ENCODE data around the gene GPR89B.
"Not testable (repeated sequence)": the region's sequence is repeated elsewhere in the genome, so short reads cannot be mapped to it uniquely, and the experiment has no call there.

The GPR89B gene

DNA sequence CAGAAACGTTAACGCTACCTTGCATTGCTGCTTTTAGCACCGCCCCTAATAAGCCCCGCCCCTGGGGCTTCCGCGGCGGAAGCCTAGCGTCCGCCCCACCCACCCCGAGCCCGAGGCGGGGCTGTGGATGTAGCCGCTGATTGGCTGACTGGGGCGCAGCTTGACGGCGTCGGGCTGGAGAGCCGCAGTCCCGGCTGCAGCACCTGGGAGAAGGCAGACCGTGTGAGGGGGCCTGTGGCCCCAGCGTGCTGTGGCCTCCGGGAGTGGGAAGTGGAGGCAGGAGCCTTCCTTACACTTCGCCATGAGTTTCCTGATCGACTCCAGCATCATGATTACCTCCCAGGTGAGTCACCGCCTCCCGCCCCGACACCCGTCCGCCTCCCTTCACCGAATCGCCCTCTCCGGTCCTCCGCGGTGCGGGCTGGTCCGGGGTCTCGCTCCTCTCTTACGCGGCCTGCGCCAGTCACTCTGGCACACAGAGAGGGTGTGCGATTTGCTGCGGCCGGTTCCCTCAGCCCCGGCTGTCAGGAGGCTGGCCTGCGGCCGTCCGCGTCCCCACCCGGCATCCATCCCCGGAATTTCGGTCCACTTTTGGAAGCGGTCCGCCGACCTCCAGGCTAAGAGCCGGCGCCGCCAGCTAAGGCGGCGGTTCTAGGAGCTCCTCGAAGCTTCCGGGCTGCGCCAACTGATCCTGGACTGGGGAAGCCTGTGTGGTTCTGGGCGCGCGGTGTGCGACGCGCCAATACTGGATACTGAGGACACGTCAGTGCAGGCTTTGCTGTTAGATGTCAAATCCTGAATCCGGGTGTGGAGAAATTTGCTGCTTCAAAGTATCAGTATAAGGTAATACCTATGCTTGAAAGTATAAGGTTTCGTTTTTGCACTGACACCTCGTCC, at the start of gene GPR89B:
Gene GPR89B (plus strand): TSS at position 185 of the 897 bp plus-strand sequence. CDS start 117 bp downstream, at position 302.
- peak; percentile 93 for DNase-seq (ENCODE audit: low spot score)

DNA sequence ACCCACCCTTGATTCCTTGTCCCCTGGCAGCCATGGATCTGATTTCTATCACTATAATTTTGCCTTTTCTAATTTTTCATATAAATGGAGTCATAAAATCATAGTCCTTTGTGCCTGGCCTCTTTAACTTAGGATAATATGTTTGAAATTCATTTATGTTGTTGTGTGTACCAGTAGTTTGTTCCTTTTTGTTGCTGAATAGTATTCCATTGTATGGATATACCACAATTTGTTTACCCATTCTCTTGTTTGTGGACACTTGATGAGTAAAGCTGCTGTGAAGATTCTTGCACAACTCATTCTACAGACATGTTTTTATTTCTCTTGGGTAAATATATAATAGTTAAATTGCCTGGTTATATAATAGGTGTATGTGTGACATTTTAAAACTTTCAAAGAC, 48.3 kb upstream of the GPR89B start:
- DNase-seq (ENCODE audit: low spot score) = no peak

DNA sequence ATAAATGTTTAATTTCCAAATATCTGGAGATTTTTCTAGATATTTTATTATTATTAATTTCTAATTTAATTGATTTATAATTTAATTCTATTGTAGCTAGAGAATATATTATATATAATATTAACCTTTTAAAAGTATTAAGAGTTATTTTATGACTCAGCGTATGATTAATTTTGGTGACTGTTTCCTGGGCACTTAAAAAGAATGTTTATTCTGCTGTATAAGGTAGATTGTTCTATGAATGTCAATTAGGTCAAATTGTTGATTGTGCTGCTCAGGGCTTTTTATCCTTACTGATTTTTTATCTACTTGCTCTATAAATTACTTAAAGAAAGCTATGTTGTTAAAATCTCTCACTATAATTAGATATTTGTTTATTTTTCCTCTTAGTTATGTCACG, 45.7 kb upstream of the GPR89B start:
- no peak for DNase-seq (ENCODE audit: low spot score)

DNA sequence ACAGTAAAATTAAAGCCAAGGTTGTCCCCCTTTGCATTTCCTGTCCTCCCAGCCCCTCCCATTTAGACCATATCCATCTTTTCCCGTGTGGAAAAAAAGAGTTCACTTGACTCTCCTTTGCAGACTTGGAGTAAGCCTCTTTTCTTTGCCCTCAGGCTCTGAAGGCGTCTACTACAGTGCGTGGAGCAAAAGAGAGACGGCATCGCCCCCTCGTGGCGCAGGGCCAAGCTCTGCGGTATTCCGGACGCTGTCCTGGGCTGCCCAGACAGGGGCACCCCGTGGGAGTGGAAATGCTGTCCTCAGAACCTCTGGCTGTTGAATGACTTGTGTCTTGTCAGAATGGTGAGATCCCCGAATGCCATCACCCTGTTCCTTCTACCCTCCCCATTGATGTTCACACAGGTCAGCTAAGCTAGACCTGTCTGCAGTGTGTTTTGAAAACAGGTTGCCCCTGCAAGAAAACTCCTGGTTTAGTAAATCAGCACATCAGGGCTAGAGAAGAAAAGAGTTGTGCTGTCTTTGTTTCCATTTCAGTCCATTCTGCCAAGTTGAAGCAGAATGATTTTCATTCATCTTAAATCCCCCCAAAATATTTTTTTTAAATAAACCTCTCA, 37.9 kb upstream of the GPR89B start:
- peak; percentile 48 for DNase-seq (ENCODE audit: low spot score)

DNA sequence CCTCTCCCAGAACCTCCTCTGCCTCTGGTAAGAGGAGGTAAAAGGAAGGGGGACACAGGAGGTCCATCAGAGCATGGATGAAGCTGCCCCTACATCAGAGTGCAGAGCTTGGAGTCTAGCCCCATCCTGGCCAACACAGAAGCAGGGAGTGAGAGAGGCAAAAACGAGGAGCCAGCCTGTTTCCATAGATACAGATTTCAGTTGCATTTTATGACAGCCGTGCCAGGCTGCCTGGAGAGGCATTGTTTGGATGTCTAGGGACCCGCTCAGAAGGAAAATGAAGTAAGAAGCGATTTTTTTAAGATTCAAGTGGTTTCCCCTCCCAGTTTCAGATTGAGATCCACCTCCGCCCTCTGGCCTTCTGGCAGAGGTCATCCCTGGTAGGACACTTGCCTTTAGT, 37.1 kb upstream of the GPR89B start:
- no peak for DNase-seq (ENCODE audit: low spot score)

DNA sequence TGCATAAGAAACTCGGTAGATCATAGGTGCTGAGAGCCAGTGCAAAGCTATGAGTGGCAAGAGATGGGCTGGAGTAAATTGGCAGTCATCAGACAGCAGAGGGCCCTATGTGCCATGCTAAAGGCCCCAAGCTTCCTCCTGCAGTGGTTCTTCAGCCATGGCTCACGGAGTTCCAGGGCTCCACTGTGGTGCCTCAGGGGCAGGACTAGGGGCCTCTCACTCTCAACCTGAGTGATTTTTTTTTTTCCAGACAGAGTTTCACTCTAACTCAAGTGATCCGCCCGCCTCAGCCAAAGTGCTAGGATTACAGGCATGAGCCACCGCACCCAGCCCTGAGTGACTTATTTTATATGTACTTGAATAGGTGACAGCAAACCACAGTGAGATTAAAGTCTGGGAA, 36.0 kb upstream of the GPR89B start:
- no peak for DNase-seq (ENCODE audit: low spot score)

DNA sequence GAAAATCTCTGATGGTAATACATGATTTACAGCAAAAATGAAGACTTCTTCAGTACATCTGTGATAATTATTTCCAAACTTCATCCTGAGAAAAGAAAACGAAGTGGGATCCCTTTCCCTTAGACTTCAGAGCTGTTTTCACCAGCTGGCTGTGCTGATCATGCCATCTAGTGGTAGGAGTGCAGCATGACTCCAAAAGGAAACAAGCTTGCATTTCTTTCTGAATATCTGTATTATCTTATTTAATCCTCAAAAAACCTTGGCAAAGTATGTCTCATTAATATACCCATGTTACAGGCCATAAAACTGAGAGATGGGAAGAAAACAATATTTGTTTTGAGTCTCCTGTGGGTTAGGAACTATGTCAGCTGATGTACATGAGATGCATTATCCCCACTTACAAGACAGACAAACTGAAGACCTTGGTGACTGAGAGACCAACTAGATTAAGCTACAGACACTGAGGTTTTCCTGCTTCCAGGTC, 35.4 kb upstream of the GPR89B start:
- peak; percentile 56 for DNase-seq (ENCODE audit: low spot score)

DNA sequence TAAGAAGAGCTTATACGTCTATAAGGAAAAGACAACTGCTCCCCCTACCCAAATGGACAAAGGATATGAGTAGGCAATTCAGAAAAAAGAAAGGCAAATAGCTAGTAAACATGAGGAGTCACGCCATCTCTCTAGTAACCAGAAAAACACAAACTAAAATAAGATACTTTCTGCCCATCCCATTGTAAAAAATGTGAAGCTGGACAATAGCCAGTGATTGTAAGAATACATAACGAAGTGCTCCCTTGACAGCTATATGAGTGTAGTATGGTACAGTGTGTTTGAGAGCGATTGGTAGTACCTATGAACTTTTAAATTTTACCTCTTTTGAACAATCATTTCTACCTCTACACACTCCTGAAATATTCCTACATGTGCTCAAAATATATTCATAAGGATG, 33.1 kb upstream of the GPR89B start:
- no peak for DNase-seq (ENCODE audit: low spot score)

DNA sequence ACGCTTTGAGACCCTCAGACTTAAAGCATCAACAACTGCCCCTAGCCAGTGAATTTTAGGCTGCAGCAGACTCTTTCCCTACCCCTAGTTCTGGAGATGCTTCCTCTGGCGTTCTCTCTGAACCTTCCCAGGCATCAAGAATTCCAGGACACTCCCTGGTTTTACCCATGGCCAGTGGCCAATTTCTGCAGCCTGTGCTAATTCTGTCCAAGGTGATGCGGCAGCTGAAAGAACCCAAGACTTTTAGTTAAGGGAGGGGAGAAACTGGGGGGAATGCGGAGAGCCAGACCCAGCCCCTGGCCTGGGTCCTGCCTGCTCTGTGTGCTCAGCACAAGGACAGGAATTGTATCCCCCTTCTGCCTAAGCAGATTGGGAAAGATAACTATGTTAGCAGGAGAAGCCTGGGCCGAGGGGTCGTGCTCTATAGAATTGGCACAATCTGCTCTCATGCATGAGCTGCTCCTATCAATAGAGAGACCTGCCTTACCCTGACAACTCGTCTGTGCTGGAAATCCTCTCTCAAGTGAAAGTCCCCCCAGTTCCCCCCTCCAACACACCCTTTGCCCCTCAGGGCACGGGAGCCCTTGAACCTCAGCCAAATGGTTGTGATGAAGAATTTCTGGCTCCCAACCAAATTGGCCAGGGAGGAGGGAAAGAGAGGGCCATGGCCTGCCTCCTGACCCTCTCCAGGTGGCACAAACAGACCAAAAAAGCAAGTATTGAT, 31.0 kb upstream of the GPR89B start:
- no peak for DNase-seq (ENCODE audit: low spot score)

DNA sequence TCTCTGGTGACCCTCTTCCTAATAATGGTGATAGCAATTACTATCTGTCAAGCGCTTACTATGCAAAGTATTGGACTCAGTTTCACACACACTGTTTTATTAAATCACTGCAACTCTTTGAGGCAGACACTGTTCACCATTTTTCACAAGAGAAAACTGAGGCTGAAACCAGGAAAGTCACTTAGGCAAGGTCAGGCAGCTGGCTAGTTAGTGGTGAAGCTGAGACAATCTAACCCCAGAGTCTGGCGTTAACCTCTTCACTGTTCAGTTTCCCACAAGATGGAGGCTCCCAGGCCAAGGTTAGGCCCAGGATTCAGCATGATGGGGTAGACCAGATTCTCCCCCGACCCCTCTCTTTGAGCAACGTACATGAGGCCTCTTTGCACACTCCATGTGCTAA, 30.4 kb upstream of the GPR89B start:
- DNase-seq (ENCODE audit: low spot score) = no peak

DNA sequence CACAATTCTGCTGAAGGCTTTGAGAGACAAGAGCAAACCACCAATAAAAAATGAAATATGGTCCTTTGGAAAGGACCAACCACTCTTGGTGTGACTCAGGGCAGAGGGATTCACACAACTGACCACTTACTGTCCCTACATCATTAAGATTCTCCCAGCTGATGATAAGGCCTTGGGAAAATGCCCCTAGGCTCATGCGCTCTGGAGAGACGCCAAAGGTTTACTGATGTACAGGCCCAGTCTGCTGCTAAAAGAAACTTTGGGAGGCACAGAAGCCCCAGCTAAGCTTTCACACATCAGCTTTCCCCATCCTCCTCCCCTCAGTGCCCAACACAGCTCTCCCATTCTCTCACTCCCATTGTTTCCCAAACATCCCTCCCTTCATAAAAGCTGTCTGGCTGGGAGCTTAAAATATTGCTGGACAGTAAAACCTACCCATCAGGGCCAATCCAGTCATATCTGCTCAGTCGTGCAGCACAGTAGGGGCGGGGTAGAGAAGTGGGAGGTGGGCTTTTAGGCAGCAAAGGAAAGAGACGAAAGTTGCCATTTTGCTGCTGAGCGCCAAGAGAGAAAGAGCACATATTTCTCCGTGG, 25.9 kb upstream of the GPR89B start, which contains the start of gene GJA8:
Gene GJA8 (plus strand): TSS at position 543 of the 593 bp plus-strand sequence. CDS start 5,161 bp downstream, outside the sequence.
- no peak for DNase-seq (ENCODE audit: low spot score)

DNA sequence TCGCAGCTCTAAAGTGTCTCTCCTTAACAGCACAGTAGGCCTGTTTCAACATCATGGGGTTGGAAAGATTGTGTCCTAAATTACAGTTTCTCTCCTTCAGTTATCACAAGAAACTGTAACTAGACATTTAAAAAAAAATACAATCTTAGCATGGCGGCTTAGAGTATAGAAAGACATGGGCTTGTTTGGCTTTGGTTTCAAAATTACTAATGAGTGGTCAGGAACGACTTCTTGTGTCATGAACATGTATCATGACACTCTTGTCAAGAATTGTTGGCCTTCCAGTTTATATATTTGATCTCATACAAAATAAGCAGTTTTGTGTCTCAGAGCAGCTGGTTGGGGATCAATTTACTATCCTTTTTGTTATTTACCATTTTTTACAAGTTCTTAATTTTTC, 23.5 kb upstream of the GPR89B start:
- DNase-seq (ENCODE audit: low spot score) = no peak

DNA sequence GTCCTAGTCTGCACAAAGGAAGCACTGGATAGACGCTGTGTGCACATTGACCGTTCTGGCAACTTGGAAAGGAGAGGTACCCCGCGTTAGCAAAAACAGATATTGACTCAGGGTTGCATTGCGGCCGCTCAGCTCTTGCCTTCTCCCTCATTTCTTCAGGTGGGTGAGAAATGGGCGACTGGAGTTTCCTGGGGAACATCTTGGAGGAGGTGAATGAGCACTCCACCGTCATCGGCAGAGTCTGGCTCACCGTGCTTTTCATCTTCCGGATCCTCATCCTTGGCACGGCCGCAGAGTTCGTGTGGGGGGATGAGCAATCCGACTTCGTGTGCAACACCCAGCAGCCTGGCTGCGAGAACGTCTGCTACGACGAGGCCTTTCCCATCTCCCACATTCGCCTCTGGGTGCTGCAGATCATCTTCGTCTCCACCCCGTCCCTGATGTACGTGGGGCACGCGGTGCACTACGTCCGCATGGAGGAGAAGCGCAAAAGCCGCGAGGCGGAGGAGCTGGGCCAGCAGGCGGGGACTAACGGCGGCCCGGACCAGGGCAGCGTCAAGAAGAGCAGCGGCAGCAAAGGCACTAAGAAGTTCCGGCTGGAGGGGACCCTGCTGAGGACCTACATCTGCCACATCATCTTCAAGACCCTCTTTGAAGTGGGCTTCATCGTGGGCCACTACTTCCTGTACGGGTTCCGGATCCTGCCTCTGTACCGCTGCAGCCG, 20.3 kb upstream of the GPR89B start:
- no peak for DNase-seq (ENCODE audit: low spot score)

DNA sequence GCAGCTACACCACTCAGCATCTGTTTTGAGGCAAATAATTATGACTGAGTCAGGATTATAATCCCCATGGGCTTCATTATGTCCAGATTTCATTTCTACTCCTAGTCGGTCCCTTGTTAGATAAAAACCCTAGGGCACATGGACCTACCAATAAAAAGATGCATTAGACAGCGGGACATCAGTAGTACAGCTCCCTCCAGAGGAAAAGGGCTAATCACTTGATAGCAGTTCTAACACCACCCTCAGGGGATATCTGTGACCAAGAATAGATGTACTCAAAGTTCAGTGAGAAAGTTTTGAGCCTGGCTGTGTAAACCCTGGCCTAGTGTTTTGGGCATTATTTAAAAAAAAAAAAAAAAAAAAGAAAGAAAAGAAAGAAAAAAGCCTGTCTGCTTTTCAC, 15.7 kb upstream of the GPR89B start:
- no peak for DNase-seq (ENCODE audit: low spot score)

DNA sequence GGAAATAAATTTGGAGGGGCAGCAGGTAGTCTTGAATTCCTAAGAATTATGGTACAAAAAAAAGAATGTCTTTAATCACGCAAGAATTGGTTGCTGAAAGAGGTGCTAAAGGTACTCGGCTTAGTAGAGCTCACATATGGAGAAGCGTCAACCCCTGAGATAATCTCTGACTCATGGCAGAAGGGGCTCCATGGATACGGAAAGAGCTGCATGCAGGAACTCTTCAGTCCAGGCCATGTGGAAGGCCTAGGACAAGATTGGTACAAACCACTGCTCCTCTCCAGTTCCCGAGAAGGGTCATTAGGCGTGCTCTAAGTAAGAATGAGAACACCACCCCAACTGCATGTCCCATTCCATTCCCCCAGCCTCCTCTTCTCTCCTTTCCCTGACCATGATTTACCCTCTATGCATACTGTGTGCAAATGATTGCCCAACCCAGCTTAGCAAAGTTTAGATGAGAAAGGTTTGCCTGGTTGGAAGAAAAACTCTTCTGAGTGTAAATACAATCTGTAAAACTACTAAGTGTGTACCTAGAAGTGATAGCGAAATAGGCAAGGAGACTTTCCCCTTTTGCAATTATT, 14.8 kb upstream of the GPR89B start:
- no peak for DNase-seq (ENCODE audit: low spot score)

DNA sequence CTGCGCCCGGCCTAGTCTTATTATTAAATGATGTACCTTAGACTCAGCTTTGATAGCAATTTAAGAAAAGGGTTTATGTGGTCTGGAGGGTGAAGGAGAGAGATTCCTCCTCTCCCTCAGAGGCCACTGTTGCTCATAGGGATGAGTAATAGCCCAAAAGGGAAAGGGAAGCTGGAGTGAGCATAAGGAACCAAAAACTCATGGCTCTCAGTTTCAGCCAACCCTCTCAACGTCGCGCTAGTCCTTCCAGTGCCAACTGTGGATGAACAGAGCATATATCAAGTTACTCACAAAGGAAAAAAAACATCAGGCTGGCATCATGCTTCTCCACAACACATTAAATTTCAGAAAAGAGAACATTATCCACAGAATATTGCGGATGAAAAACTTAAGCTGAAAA, 8.3 kb upstream of the GPR89B start:
- DNase-seq (ENCODE audit: low spot score) = no peak

DNA sequence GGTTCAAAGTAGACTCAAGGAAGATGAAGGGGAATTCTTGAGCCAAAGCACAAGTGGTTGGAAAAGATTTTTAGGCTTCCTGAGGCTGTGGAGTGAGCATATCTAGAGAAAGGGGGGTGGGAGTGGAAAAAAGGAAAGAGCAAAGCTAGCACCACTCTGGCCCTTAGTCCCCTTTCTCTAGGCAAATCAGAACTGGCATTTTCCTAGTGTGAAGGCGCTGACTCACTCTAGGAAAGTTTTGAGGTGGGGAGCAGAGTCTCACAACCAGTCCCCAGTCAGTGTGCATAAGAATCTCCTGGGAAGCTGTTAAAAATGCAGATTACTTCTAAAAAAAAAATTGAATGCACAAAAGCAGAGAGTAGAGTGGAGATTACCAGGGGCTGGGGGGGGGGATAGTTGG, 3.4 kb upstream of the GPR89B start:
- DNase-seq (ENCODE audit: low spot score) = no peak

DNA sequence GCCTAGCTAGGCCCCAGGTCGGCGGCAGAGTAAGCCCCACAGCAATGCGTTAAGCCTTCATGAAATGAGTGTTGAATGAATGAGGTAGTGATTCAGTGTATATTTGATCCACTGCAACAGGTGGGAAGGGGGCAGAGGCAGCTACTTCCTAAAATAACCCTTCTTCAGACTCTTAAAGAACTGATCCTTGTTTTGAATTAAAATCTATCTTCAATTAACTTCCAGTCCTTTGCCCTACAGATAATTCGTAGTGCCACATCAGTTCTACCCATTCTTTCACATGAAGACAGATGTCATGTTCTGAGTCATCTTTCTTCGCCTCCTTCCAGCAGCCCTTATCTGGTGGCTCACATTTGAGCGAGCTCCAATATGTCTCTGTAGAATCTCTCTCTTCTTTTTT, 1.0 kb upstream of the GPR89B start:
- not testable (repeated sequence) for DNase-seq (ENCODE audit: low spot score)

DNA sequence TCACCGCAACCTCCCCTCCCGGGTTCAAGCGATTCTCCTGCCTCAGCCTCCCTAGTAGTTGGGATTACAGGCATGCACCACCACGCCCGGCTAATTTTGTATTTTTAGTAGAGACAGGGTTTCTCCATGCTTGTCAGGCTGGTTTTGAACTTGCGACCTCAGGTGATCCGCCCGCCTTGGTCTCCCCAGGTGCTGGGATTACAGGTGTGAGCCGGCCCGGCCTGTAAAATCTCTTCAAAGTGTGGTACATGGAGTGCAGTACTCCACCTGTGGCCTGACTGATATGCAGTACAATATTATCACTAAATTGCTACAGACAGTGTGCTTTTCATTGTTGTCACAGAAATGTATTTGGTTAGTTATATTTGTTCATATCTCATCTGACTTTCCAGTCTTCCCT, 531 bp upstream of the GPR89B start:
- DNase-seq (ENCODE audit: low spot score) = not testable (repeated sequence)

DNA sequence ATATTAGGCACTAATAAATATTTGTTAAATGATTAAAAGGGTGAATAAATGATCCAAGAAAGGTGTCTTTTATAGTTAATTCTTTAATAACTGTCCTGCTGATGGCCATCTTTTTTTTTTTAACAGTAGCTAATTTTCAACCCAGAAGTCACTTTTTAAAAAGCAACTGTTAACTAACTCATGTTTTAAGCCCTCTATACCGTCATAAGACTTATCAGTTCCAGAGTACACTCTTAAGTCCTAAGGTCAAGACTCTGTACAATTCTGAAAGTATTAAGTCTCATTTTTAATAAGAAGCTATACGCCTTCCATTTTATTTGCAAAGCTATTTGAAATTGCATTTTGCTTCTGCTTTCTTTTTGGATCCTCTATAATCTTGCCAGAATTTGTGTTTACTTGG, 2.9 kb downstream of the GPR89B start:
- not testable (repeated sequence) for DNase-seq (ENCODE audit: low spot score)

DNA sequence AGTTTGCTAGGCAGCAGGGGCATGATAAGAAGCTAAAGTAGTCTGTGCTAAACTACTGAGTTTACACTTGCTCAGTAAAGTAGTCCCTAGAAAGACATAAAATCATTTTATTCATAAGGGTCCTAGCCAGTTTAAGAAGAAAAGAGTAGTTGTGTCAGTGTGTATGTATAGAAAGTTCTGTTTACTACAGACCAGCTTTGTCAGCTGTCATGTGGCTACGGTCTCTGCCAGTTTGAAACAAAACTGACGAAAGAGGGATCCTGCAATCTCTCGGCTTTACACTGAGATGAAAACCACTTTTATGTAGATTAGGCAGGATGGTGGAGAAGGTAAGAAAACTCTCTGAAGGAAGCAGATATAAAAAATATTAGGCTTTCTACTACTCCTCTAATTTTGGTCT, 7.1 kb downstream of the GPR89B start:
- not testable (repeated sequence) for DNase-seq (ENCODE audit: low spot score)
